GM06990 (cell line): ENCODE results near the gene INPP1.

ENCODE experiments used
- DNase-seq: peaks from one replicate; pipeline ENCODE4 v3.0.0-alpha.2; 2011; ENCODE audit not compliant: insufficient read length; ENCODE audit errors: extremely low read depth
- H3K27me3 ChIP-seq: replicated peaks from 2 replicates; pipeline ENCODE4 v1.6.0; 2011; ENCODE audit warnings: low read length; ENCODE audit not compliant: control insufficient read depth, insufficient read depth
- H3K36me3 ChIP-seq: 2 replicates; pipeline ENCODE4 v1.5.1; 2011; ENCODE audit warnings: low read length; ENCODE audit not compliant: control insufficient read depth, insufficient read depth
- H3K4me3 ChIP-seq: replicated peaks from 2 replicates; pipeline ENCODE4 v1.5.1; 2011; ENCODE audit warnings: low read depth, mild to moderate bottlenecking, control low read depth, low read length
- CTCF ChIP-seq: IDR thresholded peaks from 2 replicates; pipeline ENCODE4 v1.5.1; 2011; ENCODE audit warnings: low read length, control low read depth, mild to moderate bottlenecking, inconsistent platforms; ENCODE audit not compliant: insufficient read depth, poor library complexity, severe bottlenecking

The INPP1 gene

DNA sequence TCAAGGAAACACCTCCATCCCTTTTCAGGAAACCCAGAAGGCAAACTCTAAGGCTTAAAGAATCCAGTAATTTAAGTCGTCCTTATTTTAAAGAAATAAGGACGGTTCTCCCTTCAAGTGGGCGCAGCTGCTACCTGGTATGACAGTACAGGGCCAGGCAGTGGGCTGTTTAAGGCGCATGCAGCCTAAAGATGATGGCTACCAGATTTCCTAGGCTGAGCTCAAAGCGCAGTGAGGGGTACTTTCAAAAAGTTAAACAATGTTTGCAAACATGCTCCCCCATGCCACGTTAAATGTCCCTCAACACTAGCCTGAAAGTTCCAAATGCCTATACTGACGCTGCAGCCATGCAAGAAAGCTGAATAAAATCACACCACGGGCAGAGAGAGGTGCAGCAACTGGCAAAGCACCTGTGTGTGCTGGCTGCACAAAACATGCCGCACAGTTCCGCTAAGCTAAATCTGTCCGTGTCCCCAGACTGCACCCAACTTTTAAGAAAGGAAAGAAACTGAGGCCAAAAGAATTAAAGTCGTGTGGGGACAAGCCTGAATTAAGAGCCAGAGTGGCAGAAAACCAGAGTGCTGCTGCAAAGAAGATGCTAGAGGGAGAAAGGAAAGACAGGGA is 24.3 kb upstream of the INPP1 start:
- Histone ChIP-seq H3K36me3 (no peaks in the 10 kb centered on the region), H3K4me3 (peak overlapping the region; percentile 83), H3K27me3 (no peaks in the 10 kb centered on the region)
- DNase-seq, result no peak
- TF ChIP-seq CTCF, result no peak

- Histone ChIP-seq H3K36me3 (no peaks in the 10 kb centered on the region), H3K27me3 (no peaks in the 10 kb centered on the region), H3K4me3 (peak within 1 kb of the TSS; percentile 83)
- peak; percentile 95 for DNase-seq
- TF ChIP-seq CTCF, result peak; percentile 54
These were observed 23.6 kb upstream of the INPP1 start, which contains the start of gene HIBCH for GRCh38 chr2:190319555-190320498. Gene HIBCH (minus strand): TSS chr2:190319826. CDS start chr2:190319750, 76 bp downstream.

DNA sequence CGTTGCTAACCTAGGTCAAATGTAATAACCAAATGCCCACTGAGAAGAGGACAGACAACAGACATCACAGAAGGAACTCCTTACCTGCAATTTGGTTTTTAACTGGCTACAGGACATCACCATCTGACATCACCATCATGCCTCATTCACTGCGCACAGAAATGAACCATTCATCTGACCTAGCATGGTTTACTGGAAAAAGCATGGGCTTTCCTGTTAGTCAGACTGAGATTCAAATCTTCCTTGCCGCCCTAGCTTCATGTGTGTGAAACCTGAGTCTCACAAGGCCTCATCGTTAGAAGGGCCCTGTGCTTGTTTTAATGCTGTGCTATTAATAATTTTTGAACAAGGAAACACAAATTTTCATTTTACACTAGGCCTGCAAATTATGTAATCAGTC is 22.7 kb upstream of the INPP1 start:
- no peaks in the 10 kb centered on the region for H3K36me3 ChIP-seq
- no peak for TF ChIP-seq CTCF
- peak; percentile 33 for DNase-seq
- peak overlapping the region; percentile 83 for H3K4me3 ChIP-seq
- no peaks in the 10 kb centered on the region for H3K27me3 ChIP-seq

DNA sequence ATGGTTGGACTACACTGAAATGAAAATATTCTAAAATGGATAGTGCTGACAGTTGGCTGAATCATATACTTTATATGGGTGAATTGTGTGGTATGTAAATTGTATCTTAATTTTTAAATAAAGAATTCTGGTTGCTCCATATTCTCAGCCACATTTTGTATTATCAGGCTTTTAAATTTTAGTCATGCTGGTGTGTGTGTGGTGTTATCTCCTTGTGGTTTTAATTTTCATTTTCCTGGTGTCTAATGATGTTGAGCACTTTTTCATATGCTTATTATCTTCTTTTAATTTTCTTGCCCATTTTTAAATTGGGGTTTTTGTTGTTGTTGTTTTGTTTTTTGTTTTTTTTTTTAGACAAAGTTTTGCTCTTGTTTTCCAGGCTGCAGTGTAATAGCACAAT is 20.0 kb upstream of the INPP1 start:
- no peak for DNase-seq

GRCh38 chr2:190325588-190325987 is 17.8 kb upstream of the INPP1 start:
- TF ChIP-seq CTCF, result no peak
- Histone ChIP-seq H3K36me3 (no peaks in the 10 kb centered on the region), H3K27me3 (no peaks in the 10 kb centered on the region), H3K4me3 (no peak overlapping the region)
- no peak for DNase-seq

More for the DNA sequence above, 20.0 kb upstream of the INPP1 start:
- TF ChIP-seq CTCF, result no peak
- H3K27me3 ChIP-seq, result no peaks in the 10 kb centered on the region
- H3K36me3 ChIP-seq, result no peaks in the 10 kb centered on the region
- no peak overlapping the region for H3K4me3 ChIP-seq
